HG03097 (cell line): Measurements from ENCODE around the gene SUGT1.
"Not testable (repeated sequence)": the region's sequence is repeated elsewhere in the genome, so short reads cannot be mapped to it uniquely, and the experiment has no call there.

Experiments
- ATAC-seq: cut with Tn5 transposase; IDR thresholded peaks from one replicate; pipeline ENCODE4 v1.9.1; 2021; ENCODE audit not compliant: unreplicated experiment, low FRiP score

The SUGT1 gene

DNA sequence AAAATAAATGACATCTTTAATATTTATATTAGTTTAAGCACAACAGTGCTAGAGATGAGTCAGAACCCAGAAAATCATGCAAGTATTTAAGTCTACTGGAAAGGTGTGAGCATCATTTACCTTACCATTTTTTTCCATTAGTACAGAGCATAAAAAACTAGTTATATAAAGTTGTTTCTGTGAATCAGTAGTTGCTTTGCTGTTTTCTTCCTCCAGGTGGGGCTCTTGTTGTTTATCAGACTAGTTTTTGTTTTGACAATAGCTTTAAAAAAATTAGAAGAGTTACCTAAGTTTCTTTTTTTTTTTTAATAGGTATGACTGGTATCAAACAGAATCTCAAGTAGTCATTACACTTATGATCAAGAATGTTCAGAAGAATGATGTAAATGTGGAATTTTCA, 12.7 kb downstream of the SUGT1 start:
- ATAC-seq: no peak

DNA sequence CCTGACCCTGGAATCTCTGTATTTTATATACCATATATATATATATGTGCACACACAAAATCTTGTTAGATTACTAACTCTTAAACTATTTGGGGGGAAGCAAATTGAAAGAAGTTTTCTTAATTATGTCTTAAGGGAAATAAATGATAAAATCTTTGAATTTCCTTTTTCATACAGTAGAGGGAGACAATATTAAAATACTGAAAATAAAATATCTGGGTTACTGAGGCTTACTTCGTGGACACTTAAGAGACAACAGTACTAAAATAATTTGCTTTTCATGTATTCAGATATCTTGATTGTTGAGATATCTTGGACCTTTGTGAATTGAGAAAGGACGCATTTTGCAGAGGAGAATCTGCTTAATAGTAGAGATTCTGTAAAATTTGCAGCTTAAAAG, 17.0 kb downstream of the SUGT1 start:
- ATAC-seq: no peak

DNA sequence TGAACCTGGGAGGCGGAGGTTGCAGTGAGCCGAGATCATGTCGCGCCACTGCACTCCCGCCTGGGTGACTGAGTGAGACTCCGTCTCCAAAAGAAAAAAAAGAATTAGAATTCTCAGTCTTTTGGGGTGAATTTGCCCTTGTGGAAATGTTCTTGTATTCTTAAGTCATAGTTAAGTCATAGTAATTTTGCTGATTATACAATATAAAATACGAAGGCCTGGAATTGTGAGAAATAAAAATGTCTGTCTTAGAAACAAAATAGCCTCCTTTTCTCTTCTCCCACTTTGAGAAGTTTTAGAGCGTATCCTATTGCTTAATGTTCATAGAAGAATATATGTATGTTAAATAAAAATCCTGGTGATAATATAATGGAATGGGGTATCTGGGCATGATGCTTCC, 18.1 kb downstream of the SUGT1 start:
- ATAC-seq: no peak

DNA sequence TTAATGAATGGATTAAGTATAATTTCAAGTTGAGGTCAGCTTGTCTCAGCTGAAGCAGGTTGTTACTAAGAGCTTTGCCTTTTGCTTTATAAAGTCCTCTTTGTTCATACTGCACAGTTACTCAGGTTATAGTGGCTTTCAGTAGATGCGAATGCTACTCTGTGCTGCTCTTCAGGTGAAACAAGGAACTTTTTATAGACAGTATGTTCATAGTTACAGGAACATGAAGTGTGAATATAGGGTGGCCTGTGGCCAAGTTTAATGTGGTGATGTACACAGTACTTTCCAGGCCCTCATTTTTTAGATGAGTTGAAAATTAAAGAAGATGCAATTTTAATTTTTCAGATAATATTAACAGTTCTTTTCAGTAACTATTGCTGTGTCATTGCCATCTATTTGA, 20.8 kb downstream of the SUGT1 start:
- no peak for ATAC-seq

DNA sequence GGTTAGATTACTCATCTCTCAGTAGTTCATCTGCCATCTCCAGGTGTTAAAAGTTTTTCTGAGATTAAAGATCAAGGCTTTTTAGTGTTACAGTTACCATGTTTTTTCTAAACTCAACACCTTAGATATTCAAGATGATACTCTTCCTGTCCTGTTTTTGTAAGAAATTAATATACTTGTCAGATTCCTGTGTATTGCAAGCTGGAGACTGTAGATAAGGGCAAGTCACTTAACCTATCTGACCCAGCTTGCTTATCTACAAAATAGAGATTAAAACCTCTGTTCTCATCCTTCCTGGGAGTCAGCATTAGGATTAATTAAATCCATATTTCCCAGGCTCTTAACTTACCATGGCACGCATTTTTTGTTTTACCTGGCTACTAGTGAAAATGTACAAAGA, 25.2 kb downstream of the SUGT1 start:
- no peak for ATAC-seq

DNA sequence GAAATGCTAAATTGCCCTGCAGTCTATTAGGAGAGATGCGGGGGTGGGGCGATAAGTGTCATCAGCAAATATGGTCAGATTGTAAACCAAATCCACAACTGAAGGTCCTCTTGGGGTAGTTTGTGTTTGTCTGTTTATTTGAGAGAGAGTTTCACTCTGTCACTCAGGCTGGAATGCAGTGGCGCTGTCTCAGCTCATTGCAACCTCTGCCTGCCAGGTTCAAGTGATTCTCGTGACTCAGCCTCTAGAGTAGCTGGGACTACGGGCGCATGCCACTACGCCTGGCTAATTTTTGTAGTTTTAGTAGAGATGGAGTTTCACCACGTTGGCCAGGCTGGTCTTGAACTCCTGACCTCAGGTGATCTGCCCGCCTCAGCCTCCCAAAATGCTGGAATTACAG, 33.2 kb downstream of the SUGT1 start:
- not testable (repeated sequence) for ATAC-seq

DNA sequence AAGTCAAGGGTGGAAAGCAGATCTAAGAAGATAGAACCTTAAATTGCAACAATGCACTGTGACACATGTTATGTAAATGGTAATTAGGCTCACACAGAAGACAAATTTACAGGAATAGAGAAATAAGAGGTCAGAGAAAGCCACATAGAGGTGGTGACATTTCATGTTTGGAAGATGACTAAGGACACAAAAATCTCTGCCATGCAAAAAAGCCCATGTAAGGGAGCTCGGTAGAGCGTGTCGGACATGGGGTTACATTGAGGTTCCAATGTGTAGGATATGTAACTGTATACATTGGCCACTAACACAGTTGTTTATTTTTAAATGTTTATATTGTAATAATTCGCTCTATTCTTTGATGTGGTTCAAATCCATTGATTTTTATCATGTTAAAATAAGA, 33.7 kb downstream of the SUGT1 start:
- ATAC-seq: no peak

DNA sequence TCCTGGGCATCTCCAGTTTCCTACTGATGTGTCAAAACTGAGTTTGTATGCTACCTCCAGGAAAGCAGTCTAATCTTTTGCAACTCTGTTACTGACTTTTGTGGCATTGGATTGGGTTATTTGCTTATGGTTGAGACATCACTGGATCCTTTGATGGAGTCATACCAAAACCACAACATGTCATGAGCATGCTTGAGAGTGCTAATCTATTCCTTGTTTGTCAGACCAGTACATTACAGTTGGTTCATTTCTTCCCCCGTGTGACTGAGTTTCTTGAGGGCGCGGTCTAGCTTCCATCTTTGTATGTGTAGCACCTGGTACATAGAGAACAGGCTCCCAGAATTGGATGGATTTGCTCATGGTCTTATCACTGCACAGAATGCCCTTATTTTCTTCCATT, 43.2 kb downstream of the SUGT1 start:
- no peak for ATAC-seq

DNA sequence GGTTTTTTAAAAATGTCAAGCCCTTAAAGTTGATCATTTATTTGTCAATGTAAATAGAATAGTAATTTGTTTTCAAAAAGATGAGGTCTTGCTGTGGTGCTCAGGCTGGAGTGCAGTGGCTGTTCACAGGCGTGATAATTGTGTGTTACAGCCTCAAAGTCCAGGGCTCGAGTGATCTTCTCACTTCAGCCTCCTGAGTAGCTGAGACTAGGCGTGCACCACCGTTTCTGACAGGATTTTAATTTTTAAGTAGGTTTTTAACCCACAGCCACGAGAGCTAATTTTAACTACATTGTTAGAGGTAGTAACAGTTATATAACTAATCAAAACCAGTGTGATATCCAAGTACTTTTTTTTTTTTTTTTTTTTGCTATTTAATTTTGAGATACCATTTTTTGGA, 43.9 kb downstream of the SUGT1 start:
- no peak for ATAC-seq

DNA sequence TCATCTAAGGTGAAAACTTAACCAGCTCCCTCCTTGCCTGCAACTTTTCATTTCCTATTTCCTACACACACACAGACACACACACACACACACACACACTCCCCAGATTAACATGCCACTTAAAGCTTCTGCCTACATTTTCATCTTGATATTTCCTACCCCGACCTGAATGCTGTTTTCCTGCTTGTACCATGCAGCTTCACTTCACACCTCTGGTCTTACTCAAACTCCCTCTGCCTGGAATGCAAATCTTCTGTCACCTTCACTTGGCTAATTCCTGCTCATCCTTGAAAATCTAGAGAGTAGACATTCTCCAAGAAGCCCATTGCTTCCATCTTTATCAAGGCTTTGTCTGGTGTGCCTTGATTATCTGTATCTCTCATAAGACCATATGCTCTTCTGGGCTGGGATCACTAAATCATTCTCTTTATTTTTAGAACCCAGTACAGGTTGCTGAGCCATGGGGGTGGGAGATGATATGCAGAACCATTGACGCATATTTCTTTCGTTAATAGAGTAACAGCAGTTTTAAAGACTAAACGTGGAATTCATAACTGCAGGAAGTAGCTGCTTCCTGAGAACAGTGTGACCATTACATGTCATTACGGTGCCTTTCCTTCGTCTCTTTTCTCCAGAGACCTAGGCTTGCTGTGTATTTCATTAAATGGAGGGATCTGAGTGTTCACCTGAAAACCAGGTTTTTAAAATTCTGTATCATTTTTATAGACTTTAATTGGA, 49.3 kb downstream of the SUGT1 start:
- no peak for ATAC-seq

DNA sequence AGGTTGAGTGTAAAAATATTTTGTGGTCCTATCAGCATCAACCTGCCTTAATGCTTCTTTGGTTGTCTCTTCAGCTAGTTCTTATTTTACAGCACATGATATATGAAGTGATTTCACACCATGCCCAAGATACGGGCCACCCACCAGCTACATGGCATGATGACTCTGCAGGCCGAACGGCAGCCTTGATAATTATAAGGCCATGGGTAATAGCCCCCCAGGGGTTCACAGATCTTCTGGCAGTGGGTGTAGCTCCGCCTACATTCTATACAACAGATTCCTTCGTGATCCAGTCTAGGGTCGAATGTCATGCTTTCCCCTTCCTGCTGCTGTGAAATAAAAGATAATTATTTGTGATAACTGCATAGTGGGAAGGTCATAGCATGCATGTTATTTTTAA, 50.8 kb downstream of the SUGT1 start:
- ATAC-seq: no peak

DNA sequence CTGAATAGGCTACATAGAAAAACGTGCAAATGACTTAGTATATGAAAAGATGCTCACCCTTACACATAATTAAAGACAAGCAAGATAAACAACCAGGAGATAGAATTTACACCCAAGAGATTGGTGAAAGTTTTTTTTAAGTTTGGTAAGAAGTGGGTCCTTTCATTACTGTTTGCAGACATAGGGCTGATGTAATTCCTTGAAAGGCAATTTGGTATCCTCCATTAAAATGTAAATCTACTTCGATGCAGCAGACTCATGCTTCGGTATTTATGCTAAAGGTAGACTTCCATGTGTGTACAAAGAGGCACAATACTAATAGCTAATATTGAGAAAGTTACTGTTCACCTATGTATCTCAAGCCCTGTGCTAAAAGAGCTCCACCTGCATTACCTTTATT, 53.4 kb downstream of the SUGT1 start:
- no peak for ATAC-seq

DNA sequence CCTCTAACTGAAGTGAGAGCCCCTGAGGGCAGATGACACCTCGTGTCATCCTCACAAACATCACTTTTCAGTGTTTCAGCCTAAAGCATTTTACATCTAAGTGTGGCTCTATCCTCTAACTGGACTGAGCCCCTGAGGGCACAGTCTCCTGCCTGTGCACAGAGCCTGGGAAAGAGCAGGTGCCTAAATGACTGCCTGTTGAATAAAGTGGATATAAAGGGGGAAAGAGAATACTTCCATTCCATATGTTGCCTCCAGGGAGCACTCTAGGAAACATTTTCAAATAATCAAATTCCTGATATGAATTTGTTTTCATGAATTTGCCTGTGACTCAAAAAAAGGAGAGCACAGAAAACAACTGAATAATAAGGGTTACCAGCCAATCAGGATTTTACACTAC, 54.7 kb downstream of the SUGT1 start:
- no peak for ATAC-seq

DNA sequence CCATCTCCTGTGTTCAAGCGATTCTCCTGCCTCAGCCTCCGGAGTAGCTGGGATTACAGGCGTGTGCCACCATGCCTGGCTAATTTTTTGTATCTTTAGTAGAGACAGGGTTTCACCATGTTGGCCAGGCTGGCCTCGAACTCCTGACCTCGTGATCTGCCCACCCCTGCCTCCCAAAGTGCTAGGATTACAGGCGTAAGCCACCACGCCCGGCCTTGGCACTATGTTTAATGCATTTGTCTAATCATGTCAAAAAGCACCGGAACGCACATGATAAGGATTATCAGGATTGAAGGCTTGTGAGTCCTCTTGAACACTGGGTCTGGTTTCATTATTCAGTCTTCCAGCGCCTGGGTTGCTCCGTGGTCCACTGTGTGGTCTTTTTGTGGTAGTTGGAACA, 55.6 kb downstream of the SUGT1 start:
- ATAC-seq: not testable (repeated sequence)

DNA sequence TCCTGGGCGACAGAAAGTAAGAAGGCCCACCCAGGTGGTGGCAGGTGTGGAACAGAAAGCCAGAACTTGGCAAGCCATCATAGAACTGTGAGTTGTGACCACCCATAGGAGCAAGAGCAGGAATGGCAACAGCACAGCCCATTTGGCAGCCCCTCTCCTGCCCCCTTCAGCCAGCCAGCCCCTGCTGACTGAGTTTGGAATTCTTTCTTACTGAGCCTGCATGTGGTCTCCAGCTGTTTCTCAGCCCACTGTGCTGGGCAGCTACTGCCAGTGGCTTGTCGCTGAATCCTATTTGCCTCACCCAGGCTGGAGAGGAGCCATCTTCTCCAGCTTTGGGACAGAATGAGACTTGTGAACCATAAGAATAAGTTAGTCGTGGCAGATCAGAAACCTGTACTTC, 58.6 kb downstream of the SUGT1 start:
- ATAC-seq: no peak

DNA sequence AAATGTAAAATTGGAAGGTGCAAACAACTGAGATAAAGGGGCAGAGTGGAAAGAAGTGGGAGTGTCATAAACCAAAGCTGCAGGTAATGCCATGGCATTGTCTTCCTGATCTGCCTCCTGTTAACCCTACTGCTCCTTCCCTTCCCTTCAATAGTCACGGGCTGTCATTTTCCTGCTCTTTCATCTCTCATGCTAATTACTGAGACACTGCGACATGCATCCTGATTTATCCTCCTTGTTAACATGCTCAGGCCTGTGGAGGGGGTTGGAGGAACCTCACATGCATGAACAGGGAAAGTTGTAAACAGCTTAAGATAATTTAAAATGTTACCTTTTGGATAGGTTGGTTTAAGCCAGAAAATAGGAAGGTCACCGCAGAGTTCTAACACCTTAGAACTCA, 59.7 kb downstream of the SUGT1 start:
- no peak for ATAC-seq

DNA sequence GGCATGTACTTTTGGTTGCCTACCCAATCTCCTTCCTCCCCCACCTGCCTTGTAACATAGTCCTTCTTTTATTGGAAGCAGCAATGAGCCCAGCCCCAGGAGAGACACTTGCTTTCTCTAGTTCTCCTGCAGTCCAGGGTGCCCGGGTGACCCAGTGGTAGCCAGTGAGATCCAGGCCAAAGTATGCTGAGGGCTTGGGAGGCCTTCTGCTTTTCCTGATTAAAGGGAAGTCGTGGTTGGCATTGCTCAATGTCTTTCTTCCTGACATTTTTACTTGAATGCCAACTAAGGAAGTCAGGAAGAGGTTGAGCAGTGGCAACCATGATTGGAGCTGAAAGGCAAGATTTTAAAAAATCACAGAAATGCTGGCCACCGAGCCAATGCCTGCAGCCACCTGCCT, 61.3 kb downstream of the SUGT1 start:
- ATAC-seq: no peak

DNA sequence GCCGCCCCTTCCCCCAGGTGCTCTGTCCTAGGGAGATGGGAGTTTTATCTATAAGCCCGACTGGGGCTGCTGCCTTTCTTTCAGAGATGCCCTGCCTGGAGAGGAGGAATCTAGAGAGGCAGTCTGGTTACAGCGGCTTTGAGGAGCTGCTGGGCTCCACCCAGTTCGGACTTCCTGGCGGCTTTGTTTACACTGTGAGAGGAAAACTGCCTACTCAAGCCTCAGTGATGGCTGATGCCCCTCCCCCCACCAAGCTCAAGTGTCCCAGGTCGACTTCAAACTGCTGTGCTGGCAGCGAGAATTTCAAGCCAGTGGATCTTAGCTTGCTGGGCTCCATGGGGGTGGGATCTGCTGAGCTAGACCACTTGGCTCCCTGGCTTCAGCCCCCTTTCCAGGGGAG, 68.3 kb downstream of the SUGT1 start:
- ATAC-seq: not testable (repeated sequence)

DNA sequence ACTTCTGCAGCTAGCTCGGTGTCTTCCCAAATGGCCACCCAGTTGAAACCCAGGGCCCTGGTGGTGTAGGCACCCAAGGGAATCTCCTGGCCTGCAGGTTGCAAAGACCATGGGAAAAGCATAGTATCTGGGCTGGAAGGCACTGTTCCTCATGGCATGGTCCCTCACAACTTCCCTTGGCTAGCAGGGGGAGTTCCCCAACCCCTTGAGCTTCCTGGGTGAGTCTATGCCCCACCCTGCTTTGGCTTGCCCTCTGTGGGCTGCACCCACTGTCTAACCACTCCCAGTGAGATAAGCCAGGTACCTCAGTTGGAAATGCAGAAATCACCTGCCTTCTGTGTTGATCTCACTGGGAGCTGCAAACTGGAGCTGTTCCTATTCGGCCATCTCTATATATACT, 68.7 kb downstream of the SUGT1 start:
- ATAC-seq: not testable (repeated sequence)

DNA sequence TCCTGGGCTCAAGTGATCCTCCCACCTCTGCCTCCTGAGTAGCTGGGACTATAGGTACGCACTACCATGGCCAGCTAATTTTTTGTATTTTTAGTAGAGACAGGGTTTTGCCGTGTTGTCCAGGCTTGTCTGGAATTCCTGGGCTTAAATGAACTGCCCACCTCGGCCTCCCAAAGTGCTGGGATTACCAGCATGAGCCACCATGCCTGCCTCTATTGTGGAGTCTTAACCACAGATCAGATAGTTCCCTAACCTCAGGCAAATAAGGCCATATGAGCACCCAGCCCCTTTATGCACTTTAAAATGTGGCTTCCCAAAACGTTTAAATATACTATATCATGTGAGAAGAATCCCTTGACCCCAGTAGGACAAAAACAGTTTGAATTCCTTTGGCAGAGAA, 70.5 kb downstream of the SUGT1 start:
- no peak for ATAC-seq

DNA sequence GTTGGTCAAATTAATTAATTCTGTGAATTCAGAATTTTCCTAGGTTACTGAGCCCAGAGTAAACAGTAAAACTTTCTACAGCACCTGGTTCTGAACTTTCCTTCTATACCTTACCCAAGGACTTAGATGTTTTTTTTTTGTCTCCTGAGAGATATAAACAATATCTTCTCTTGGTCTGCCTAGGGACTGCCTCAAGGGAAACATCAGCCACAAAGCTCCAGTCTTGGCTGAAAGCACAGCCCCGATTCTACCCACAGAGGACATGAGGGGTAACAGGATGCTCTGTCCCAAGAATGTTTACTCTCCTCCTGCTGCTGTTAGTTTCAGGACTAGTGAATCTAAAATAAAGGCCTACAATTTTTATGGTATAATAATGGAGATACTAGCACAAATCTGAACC, 72.7 kb downstream of the SUGT1 start:
- no peak for ATAC-seq

DNA sequence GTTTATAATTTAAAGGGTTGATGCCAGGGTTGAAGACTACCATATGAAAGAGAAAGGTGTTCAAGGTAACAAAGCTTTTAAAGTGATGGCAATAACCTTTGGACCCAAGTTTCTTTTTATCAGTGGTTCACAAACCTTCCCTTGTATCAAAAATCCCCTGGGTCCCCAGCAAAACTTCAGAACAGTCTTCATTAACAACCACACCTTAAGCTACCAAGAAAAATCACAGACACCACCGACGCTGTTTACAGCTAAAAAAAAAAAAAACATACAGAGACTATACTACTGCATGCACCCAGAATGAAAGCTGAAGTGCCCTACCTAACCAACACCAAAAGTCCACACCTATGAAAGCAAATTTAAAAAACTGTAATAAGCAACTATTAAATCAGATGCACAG, 73.6 kb downstream of the SUGT1 start:
- ATAC-seq: no peak

DNA sequence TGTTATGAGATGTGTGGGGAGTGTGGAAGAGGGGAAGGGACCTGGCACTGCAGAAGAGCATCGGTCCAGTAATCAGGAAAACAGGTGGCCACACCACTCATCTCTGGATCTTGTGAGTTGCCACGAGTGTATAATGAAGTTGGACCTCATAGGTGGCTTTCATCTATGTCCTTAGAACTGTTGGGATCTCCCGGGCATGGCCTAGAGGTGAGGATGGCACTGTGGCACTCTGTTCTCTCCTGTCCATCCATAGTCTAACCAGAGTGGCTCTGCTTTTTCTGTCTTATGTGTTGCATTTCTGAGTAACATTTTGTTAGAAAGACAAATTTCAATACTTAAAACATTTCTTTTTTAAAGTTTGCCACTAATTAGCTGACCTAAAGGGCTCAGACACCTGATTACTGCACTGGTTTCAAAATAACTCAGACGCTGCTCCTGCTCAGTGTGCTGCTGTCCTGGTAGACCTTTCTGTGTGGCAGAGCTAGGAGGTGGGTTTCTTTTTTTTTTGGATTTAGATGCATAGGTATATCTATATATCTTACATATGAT, 81.5 kb downstream of the SUGT1 start:
- ATAC-seq: no peak
